Transverse colon (tissue), 4 donors: ENCODE measurements around the gene DDX5.

ENCODE experiments used
- CTCF ChIP-seq, 5 experiments: fragments of 200-600 bp in 3 of 5; fragments of 450-650 bp in 2 of 5; sonication (generic) in 3 of 5; IDR thresholded peaks; 1 replicate in 2 of 5; 2 replicates in 3 of 5; pipeline ENCODE4 v1.5.1; 2016 to 2017; ENCODE audit warnings: antibody characterized with exemption in 5 of 5, inconsistent platforms in 3 of 5, mild to moderate bottlenecking in 2 of 5, moderate library complexity in 1 of 5
- EP300 ChIP-seq: sonication (generic); formaldehyde crosslinking; IDR thresholded peaks from one replicate; pipeline ENCODE4 v1.6.1; 2017; ENCODE audit warnings: antibody characterized with exemption, low read depth
- POLR2A ChIP-seq: fragments of 450-650 bp; IDR thresholded peaks from one replicate; pipeline ENCODE4 v1.6.1; 2016; ENCODE audit warnings: antibody characterized with exemption, mild to moderate bottlenecking, moderate library complexity
- POLR2AphosphoS5 ChIP-seq, 3 donors: sonication (generic); formaldehyde crosslinking; IDR thresholded peaks; one replicate each; pipeline ENCODE4 v1.6.1; 2016; ENCODE audit warnings: antibody characterized with exemption in 3 of 3

GRCh38 chr17:64496786-64497564 lies 9.1 kb downstream of the DDX5 start, which contains the start of gene POLG2:
- TF ChIP-seq CTCF (IDR thresholded peaks at IDR 0.05), result peak; percentile 44 to 79 (median 53)
- TF ChIP-seq POLR2AphosphoS5 (IDR thresholded peaks at IDR 0.05), result peak; percentile 62 to 91 (median 89)
- TF ChIP-seq EP300, result no peak
- TF ChIP-seq POLR2A, result peak; percentile 76
